HL-60 (cell line): Measurements from ENCODE around the gene GDA.

Experiments used
- CTCF ChIP-seq: IDR thresholded peaks from one replicate; pipeline ENCODE4 v1.5.1; 2011; ENCODE audit warnings: low read length, control low read depth, inconsistent platforms; ENCODE audit not compliant: insufficient read depth
- GABPA ChIP-seq: IDR thresholded peaks from 2 replicates; pipeline ENCODE4 v1.6.1; 2012; ENCODE audit warnings: low read depth
- POLR2AphosphoS5 ChIP-seq: IDR thresholded peaks from 2 replicates; pipeline ENCODE4 v1.6.1; 2012; ENCODE audit warnings: low read depth
- TF ChIP-seq, protein P1 (sequence below): IDR thresholded peaks from 2 replicates; pipeline ENCODE4 v1.6.1; 2012; ENCODE audit warnings: low read depth; ENCODE audit not compliant: insufficient replicate concordance

GRCh38 chr9:72255569-72255968 is 106.3 kb downstream of the GDA start:
- TF ChIP-seq CTCF (no peak), POLR2AphosphoS5 (no peak), GABPA (no peak)
- TF ChIP-seq, protein P1, sequence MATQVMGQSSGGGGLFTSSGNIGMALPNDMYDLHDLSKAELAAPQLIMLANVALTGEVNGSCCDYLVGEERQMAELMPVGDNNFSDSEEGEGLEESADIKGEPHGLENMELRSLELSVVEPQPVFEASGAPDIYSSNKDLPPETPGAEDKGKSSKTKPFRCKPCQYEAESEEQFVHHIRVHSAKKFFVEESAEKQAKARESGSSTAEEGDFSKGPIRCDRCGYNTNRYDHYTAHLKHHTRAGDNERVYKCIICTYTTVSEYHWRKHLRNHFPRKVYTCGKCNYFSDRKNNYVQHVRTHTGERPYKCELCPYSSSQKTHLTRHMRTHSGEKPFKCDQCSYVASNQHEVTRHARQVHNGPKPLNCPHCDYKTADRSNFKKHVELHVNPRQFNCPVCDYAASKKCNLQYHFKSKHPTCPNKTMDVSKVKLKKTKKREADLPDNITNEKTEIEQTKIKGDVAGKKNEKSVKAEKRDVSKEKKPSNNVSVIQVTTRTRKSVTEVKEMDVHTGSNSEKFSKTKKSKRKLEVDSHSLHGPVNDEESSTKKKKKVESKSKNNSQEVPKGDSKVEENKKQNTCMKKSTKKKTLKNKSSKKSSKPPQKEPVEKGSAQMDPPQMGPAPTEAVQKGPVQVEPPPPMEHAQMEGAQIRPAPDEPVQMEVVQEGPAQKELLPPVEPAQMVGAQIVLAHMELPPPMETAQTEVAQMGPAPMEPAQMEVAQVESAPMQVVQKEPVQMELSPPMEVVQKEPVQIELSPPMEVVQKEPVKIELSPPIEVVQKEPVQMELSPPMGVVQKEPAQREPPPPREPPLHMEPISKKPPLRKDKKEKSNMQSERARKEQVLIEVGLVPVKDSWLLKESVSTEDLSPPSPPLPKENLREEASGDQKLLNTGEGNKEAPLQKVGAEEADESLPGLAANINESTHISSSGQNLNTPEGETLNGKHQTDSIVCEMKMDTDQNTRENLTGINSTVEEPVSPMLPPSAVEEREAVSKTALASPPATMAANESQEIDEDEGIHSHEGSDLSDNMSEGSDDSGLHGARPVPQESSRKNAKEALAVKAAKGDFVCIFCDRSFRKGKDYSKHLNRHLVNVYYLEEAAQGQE, result no peak
